Endothelial cell of umbilical vein (primary cell): ENCODE measurements around the gene GRWD1. TPM values are rescaled to one million over a fixed set of nuclear protein-coding genes. Genes with fewer than 3 reads are reported as not detected.

Experiments
- BruUV-seq: library from RNA; stranded (reverse); fragments of 400-500 nt; replicated peaks from 2 replicates; lab custom pipeline; 2021; lab: Mats Ljungman, UMichigan
- CTCF ChIA-PET: fragments of 300-600, 350-600 bp; sonication (Branson Sonifier 250); formaldehyde crosslinking; loops from one replicate; lab custom pipeline; 2021; ENCODE audit warnings: antibody characterized with exemption, inconsistent platforms; lab: Charles Lee
- POLR2A ChIA-PET: fragments of 300-600, 350-600 bp; sonication (Branson Sonifier 250); formaldehyde crosslinking; loops from one replicate; lab custom pipeline; 2021; ENCODE audit warnings: antibody characterized with exemption, inconsistent platforms; lab: Charles Lee
- DNase-seq: peaks from one replicate; pipeline ENCODE4 v3.0.0-alpha.2; 2011; ENCODE audit warnings: low read depth, low spot score
- FAIRE-seq: peaks from 2 replicates; lab custom pipeline; 2011; peaks lifted over from hg19 to GRCh38; lab: Jason Lieb, UNC
- H2AFZ ChIP-seq: 2 replicates; pipeline ENCODE4 v1.6.0; 2012; ENCODE audit warnings: low read depth, low read length, control low read depth, inconsistent platforms
- H3K27ac ChIP-seq: 2 replicates; pipeline ENCODE4 v1.5.1; 2011; ENCODE audit warnings: low read depth, mild to moderate bottlenecking, control low read depth, low read length, moderate library complexity; ENCODE audit not compliant: insufficient read depth
- H3K27me3 ChIP-seq, 2 experiments: 2 replicates each; pipeline versions ENCODE4 v1.6.0 to v1.6.1; 2011; ENCODE audit warnings: low read length in 2 of 2, mixed read lengths in 1 of 2; ENCODE audit not compliant: control insufficient read depth in 2 of 2, insufficient read depth in 2 of 2
- H3K36me3 ChIP-seq, 2 experiments: 2 replicates in 1 of 2; 3 replicates in 1 of 2; pipeline ENCODE4 v1.5.1; 2011; ENCODE audit warnings: low read length in 2 of 2, mild to moderate bottlenecking in 1 of 2, moderate library complexity in 1 of 2; ENCODE audit not compliant: control insufficient read depth in 2 of 2, insufficient read depth in 2 of 2; ENCODE audit errors: extremely low read depth in 1 of 2
- H3K4me1 ChIP-seq: 3 replicates; pipeline ENCODE4 v1.5.1; 2011; ENCODE audit warnings: mild to moderate bottlenecking, low read length; ENCODE audit not compliant: control insufficient read depth, insufficient read depth; ENCODE audit errors: extremely low read depth
- H3K4me2 ChIP-seq: 2 replicates; pipeline ENCODE4 v1.6.1; 2011; ENCODE audit warnings: low read length, control low read depth, mixed read lengths; ENCODE audit not compliant: insufficient read depth
- H3K4me3 ChIP-seq, 3 experiments: fragments of 200-600 bp in 1 of 3; sonication (generic), shearing (Covaris generic) in 1 of 3; replicated peaks in 1 of 3; 2 replicates each; pipeline ENCODE4 v1.5.1; 2011 to 2016; ENCODE audit warnings: control low read depth in 3 of 3, low read length in 3 of 3, mild to moderate bottlenecking in 2 of 3, inconsistent platforms in 1 of 3, low read depth in 1 of 3, moderate library complexity in 1 of 3; ENCODE audit not compliant: insufficient read depth in 1 of 3
- H3K79me2 ChIP-seq: 2 replicates; pipeline ENCODE4 v1.6.0; 2012; ENCODE audit warnings: low read length, inconsistent platforms; ENCODE audit not compliant: control insufficient read depth, insufficient read depth
- H3K9ac ChIP-seq: replicated peaks from 2 replicates; pipeline ENCODE3; 2011; ENCODE audit warnings: low read length, control low read depth; ENCODE audit not compliant: insufficient read depth; ENCODE audit errors: extremely low read depth
- H3K9me1 ChIP-seq: replicated peaks from 3 replicates; pipeline ENCODE4 v1.6.0; 2011; ENCODE audit warnings: mild to moderate bottlenecking, low read length; ENCODE audit not compliant: control insufficient read depth, insufficient read depth; ENCODE audit errors: extremely low read depth
- H3K9me3 ChIP-seq: replicated peaks from 2 replicates; pipeline ENCODE4 v1.5.1; 2012; ENCODE audit warnings: low read length, inconsistent platforms; ENCODE audit not compliant: control insufficient read depth, insufficient read depth
- H4K20me1 ChIP-seq: replicated peaks from 2 replicates; pipeline ENCODE3; 2011; ENCODE audit warnings: mild to moderate bottlenecking, low read length; ENCODE audit not compliant: control insufficient read depth, insufficient read depth; ENCODE audit errors: extremely low read depth
- EZH2 ChIP-seq: IDR thresholded peaks from 2 replicates; pipeline ENCODE4 v1.6.1; 2012; ENCODE audit warnings: borderline replicate concordance, low read depth, mild to moderate bottlenecking, moderate library complexity, low read length, inconsistent platforms; ENCODE audit not compliant: severe bottlenecking
- FOS ChIP-seq: IDR thresholded peaks from 2 replicates; pipeline ENCODE4 v1.6.1; 2011; ENCODE audit warnings: mild to moderate bottlenecking, low read length, moderate library complexity, borderline replicate concordance; ENCODE audit not compliant: insufficient read depth
- GATA2 ChIP-seq: IDR thresholded peaks from 2 replicates; pipeline ENCODE4 v1.7.0; 2011; ENCODE audit warnings: low read depth, mild to moderate bottlenecking, moderate library complexity, mixed read lengths, low read length; ENCODE audit not compliant: insufficient read length, insufficient read depth
- JUN ChIP-seq: IDR thresholded peaks from 2 replicates; pipeline ENCODE4 v1.6.1; 2011; ENCODE audit warnings: borderline replicate concordance, low read depth; ENCODE audit not compliant: insufficient read length, insufficient read depth
- MYC ChIP-seq: IDR thresholded peaks from one replicate; pipeline ENCODE4 v1.6.1; 2011; ENCODE audit warnings: mild to moderate bottlenecking, low read depth, low read length
- POLR2A ChIP-seq: IDR thresholded peaks from 2 replicates; pipeline ENCODE4 v1.6.1; 2012; ENCODE audit warnings: low read depth, mild to moderate bottlenecking, control low read depth, low read length
- POLR2AphosphoS5 ChIP-seq: IDR thresholded peaks from 2 replicates; pipeline ENCODE4 v1.6.1; 2012; ENCODE audit warnings: low read depth, mild to moderate bottlenecking, control low read depth, low read length, moderate library complexity; ENCODE audit not compliant: insufficient read depth
- dilution Hi-C: fragments of 300-500 bp; cut with MboI; formaldehyde crosslinking; loops from one replicate; pipeline ENCODE4 v1.15.0; 2019; ENCODE audit warnings: low sequenced_read_pairs; ENCODE audit not compliant: extremely low pct_ligation_motif_present
- intact Hi-C: fragments of 100-400 bp; cut with micrococcal nuclease; formaldehyde crosslinking; loops from one replicate; pipeline ENCODE4 v1.10.0; 2022
- polyA plus RNA-seq, 4 experiments: library from polyadenylated mRNA; depleted of rRNA in 3 of 4; stranded (reverse) in 3 of 4; unstranded in 1 of 4; fragments of >200 nt; gene quantifications; 2 replicates each; pipeline versions ENCODE4 v1.2.1 to v1.2.3, GENCODE V29; 2011 to 2012; ENCODE audit warnings: missing spikeins in 1 of 4
- total RNA-seq: library from RNA; stranded (reverse); gene quantifications from 2 replicates; pipeline ENCODE4 v1.2.3, GENCODE V29; 2021
- TF ChIP-seq, protein P1 (sequence below): IDR thresholded peaks from 2 replicates; pipeline ENCODE4 v1.6.1; 2011; ENCODE audit not compliant: insufficient read depth, insufficient read length
- TF ChIP-seq, protein P2 (sequence below), 2 donors: IDR thresholded peaks; 1 replicate in 1 of 2; 2 replicates in 1 of 2; pipeline ENCODE4 v1.5.1; 2011; ENCODE audit warnings: low read length in 2 of 2, mild to moderate bottlenecking in 2 of 2, moderate library complexity in 2 of 2, control low read depth in 1 of 2, inconsistent platforms in 1 of 2, low read depth in 1 of 2; ENCODE audit not compliant: insufficient read depth in 1 of 2; ENCODE audit errors: extremely low read depth in 1 of 2

GRWD1 gene
- total and polyA plus RNA-seq, 2 donors (not counting 3 experiments of a cell fraction or from before 2014, with no cell fraction given), result 26.3 to 52.7 TPM

DNA sequence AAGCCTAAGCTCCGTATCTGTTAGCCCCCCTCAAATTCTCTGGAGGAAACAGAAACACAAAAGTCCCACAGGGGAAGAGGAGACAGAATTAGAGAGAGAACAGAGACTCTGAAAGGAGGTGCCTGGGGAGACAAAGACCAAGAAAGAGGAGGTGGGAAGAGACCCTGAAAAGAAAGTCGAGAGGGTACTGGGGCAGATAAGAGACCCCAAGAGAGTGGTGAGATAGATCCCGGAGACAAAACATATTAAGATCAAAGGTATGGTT, 915 bp upstream of the GRWD1 start:
- TF ChIP-seq, protein P1, sequence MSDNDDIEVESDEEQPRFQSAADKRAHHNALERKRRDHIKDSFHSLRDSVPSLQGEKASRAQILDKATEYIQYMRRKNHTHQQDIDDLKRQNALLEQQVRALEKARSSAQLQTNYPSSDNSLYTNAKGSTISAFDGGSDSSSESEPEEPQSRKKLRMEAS, result no peak
- TF ChIP-seq POLR2A (no peak), JUN (no peak), GATA2 (no peak), FOS (no peak), EZH2 (no peak), POLR2AphosphoS5 (no peak), MYC (no peak)
- TF ChIP-seq, protein P2, sequence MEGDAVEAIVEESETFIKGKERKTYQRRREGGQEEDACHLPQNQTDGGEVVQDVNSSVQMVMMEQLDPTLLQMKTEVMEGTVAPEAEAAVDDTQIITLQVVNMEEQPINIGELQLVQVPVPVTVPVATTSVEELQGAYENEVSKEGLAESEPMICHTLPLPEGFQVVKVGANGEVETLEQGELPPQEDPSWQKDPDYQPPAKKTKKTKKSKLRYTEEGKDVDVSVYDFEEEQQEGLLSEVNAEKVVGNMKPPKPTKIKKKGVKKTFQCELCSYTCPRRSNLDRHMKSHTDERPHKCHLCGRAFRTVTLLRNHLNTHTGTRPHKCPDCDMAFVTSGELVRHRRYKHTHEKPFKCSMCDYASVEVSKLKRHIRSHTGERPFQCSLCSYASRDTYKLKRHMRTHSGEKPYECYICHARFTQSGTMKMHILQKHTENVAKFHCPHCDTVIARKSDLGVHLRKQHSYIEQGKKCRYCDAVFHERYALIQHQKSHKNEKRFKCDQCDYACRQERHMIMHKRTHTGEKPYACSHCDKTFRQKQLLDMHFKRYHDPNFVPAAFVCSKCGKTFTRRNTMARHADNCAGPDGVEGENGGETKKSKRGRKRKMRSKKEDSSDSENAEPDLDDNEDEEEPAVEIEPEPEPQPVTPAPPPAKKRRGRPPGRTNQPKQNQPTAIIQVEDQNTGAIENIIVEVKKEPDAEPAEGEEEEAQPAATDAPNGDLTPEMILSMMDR (IDR thresholded peaks at IDR 0.05; ENCODE audit: extremely low read depth in 1 of 2, insufficient read depth in 1 of 2, low read depth in 1 of 2, low read length in 2 of 2), result no peak
- H3K36me3 ChIP-seq, result peaks cover 0 to 9% of the 10 kb centered on the region in 2 experiments
- peak overlapping the region; percentile 57 for H3K4me2 ChIP-seq
- H3K9ac ChIP-seq, result no peak overlapping the region
- dilution Hi-C loops, result no loop called here
- peak overlapping the region; percentile 33 for H2AFZ ChIP-seq
- H3K9me3 ChIP-seq, result no peaks in the 10 kb centered on the region
- peaks cover 12% of the 10 kb centered on the region for H3K79me2 ChIP-seq
- peaks cover 17% of the 10 kb centered on the region for H3K4me1 ChIP-seq
- CTCF ChIA-PET, result interaction anchor here (0.5 to 2.4 kb wide), 23 partner anchors 10 to 156 kb away, joined by 3 to 52 read pairs (median 5); partner anchors contain the start of genes GRIN2D, KDELR1, SYNGR4 and TMEM143
- DNase-seq (no peak), FAIRE-seq (no peak)
- H3K27me3 ChIP-seq, result peaks cover 7 to 19% of the 10 kb centered on the region in 2 experiments
- H3K9me1 ChIP-seq, result no peaks in the 10 kb centered on the region
- intact Hi-C loops, result loop anchor here (1.0 to 5.0 kb wide), 9 partner anchors 21 to 178 kb away; partner anchors contain the start of genes CYTH2, KDELR1 and SYNGR4
- H3K27ac ChIP-seq, result no peak overlapping the region
- H3K4me3 ChIP-seq, result peak overlapping the region; percentile 5 to 86 (median 6)
- no TSS peak for BruUV-seq
- no peaks in the 10 kb centered on the region for H4K20me1 ChIP-seq
- POLR2A ChIA-PET, result interaction anchor here (1.0 kb wide), 1 partner anchor 25 kb away, joined by 3 read pairs; no protein-coding TSS in a partner anchor
